ENCODE data around the gene RAPGEF6. TPM values are rescaled to one million over a fixed set of nuclear protein-coding genes. Genes with fewer than 3 reads are reported as not detected.

RAPGEF6 gene
- total RNA-seq, 1 donor from 2014 or later = 16.9 TPM

DNA sequence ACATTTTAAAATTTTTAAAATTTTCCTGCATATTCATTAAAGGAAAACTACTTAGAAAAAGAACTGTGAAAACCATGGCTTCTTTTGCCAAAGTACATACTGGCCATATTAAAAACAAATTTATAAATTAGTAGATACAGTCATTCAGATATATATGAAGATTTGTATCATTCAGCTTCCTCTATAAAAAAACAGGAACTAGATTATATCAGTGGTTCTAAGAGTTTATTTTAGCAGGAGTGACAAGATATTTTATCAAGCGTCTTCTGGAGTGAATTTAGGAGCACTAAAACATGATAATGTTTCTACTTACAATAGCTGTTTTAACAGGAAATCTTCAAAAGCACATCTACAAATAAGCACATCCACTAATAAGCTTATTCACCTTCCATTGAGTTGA lies 171.4 kb downstream of the RAPGEF6 start:
- Mint-ChIP-seq H3K4me1 (ENCODE audit: unreplicated experiment) (peaks cover 21% of the 10 kb centered on the region), H3K9me3 (ENCODE audit: unreplicated experiment) (no peaks in the 10 kb centered on the region), H3K36me3 (ENCODE audit: low read depth, unreplicated experiment) (peaks cover 4% of the 10 kb centered on the region), H3K27me3 (ENCODE audit: unreplicated experiment) (no peaks in the 10 kb centered on the region), H3K4me3 (ENCODE audit: unreplicated experiment) (no peak overlapping the region), H3K27ac (ENCODE audit: unreplicated experiment) (peak overlapping the region; percentile 61)
- DNase-seq (ENCODE audit: low spot score) = no peak
- TF ChIP-seq, protein P1, sequence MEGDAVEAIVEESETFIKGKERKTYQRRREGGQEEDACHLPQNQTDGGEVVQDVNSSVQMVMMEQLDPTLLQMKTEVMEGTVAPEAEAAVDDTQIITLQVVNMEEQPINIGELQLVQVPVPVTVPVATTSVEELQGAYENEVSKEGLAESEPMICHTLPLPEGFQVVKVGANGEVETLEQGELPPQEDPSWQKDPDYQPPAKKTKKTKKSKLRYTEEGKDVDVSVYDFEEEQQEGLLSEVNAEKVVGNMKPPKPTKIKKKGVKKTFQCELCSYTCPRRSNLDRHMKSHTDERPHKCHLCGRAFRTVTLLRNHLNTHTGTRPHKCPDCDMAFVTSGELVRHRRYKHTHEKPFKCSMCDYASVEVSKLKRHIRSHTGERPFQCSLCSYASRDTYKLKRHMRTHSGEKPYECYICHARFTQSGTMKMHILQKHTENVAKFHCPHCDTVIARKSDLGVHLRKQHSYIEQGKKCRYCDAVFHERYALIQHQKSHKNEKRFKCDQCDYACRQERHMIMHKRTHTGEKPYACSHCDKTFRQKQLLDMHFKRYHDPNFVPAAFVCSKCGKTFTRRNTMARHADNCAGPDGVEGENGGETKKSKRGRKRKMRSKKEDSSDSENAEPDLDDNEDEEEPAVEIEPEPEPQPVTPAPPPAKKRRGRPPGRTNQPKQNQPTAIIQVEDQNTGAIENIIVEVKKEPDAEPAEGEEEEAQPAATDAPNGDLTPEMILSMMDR (IDR thresholded peaks at IDR 0.05; ENCODE audit: unreplicated experiment) = no peak

DNA sequence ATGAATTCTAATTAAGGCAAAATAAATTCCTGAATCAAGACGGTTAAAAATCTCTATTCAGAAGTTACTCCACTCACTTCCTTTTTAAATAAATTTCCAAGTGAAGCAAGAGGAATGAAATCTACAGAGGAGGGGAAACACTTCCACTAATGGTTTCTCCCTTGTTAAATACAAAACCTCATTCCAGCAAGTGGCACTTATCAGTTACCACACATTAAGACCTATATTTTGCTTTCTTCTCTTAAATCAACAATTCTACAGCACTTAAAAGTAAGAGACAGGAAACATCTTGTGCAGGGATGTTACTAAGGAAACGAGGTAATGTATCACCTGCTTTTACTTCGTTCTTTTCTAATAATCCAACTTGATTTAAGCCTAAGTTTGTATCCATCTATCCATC lies 172.6 kb downstream of the RAPGEF6 start:
- TF ChIP-seq, protein P1 (IDR thresholded peaks at IDR 0.05; ENCODE audit: unreplicated experiment) = no peak
- peak overlapping the region; percentile 93 for H3K27ac Mint-ChIP-seq (ENCODE audit: unreplicated experiment)
- H3K27me3 Mint-ChIP-seq (ENCODE audit: unreplicated experiment) = no peaks in the 10 kb centered on the region
- no peak overlapping the region for H3K4me3 Mint-ChIP-seq (ENCODE audit: unreplicated experiment)
- no peak for DNase-seq (ENCODE audit: low spot score)
- no peaks in the 10 kb centered on the region for H3K9me3 Mint-ChIP-seq (ENCODE audit: unreplicated experiment)
- peaks cover 21% of the 10 kb centered on the region for H3K4me1 Mint-ChIP-seq (ENCODE audit: unreplicated experiment)
- peaks cover 4% of the 10 kb centered on the region for H3K36me3 Mint-ChIP-seq (ENCODE audit: low read depth, unreplicated experiment)

DNA sequence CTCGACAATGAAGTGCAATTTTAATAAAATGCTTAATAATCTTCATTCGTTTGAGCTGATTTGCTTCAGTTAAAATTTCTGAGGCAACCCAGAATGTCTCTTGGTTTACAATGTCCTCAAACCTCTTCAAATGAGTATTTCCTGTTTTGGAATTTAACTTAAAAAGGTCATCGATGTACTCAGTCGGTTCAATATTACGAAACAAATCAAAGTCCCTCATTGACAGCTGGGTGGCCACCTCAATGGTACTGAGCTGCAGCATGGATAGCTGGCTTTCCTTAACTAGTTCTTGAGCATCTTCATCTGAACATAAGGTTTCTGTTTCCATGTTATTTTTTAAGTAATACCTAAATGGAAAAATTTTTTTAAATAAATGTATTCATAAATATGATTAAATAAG lies 173.3 kb downstream of the RAPGEF6 start:
- Mint-ChIP-seq H3K9me3 (ENCODE audit: unreplicated experiment) (no peaks in the 10 kb centered on the region), H3K36me3 (ENCODE audit: low read depth, unreplicated experiment) (peaks cover 3% of the 10 kb centered on the region), H3K4me3 (ENCODE audit: unreplicated experiment) (no peak overlapping the region), H3K27me3 (ENCODE audit: unreplicated experiment) (no peaks in the 10 kb centered on the region), H3K27ac (ENCODE audit: unreplicated experiment) (no peak overlapping the region), H3K4me1 (ENCODE audit: unreplicated experiment) (peaks cover 21% of the 10 kb centered on the region)
- DNase-seq (ENCODE audit: low spot score) = no peak
- TF ChIP-seq, protein P1 (IDR thresholded peaks at IDR 0.05; ENCODE audit: unreplicated experiment) = no peak

DNA sequence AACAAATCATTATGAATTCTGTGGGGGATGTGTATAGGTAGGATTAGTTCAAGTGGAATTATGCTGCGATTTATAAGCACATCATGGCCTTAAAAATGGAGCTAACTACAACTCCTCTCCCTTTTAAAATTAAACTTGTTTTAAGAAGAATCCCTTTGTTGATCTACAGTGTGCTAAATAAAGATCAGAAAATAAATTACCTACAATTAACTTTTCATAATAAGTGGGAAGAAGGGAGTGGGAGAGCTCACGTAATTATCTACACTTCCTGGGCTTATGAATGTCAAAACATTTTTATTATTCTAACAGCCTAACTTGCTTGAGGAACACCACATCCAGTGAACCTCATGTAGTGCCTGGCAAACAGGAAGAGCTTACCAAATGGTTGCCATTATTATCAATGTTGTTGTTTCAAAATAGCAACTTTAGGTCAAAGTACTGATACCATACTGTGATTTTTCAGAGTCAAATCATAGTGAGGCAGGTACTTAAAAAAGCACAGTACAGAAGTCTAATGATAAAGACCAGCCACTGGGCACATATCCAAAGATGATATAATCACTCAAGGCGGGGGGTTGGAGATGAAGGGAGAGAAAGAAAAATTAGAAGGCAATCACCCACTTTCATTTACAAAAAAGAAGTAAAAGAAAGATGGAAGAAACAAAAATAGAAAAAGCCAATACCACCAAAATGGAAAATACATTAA lies 174.0 kb downstream of the RAPGEF6 start:
- Mint-ChIP-seq H3K36me3 (ENCODE audit: low read depth, unreplicated experiment) (no peaks in the 10 kb centered on the region), H3K27ac (ENCODE audit: unreplicated experiment) (peak overlapping the region; percentile 80), H3K9me3 (ENCODE audit: unreplicated experiment) (no peaks in the 10 kb centered on the region), H3K4me3 (ENCODE audit: unreplicated experiment) (no peak overlapping the region), H3K27me3 (ENCODE audit: unreplicated experiment) (no peaks in the 10 kb centered on the region), H3K4me1 (ENCODE audit: unreplicated experiment) (peaks cover 21% of the 10 kb centered on the region)
- TF ChIP-seq, protein P1 (IDR thresholded peaks at IDR 0.05; ENCODE audit: unreplicated experiment) = no peak
- DNase-seq (ENCODE audit: low spot score) = no peak

DNA sequence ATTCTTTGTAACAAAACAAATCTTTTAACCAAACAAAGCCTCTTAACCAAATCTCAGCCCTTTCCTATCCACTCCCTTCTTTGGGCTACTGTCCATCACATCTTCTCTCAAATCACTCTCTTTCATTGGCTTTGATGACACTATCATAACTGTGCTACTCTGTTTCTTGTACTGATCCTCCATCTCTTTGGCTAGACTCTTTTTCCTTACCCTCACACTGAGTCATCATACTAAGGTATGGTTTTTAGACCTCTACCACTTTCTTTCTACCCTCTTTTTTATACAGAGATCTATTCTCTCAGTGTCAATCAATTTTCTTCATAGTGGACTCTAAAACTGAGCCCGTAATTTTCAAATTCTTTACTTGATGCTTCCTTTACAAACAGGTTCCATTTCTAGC lies 174.9 kb downstream of the RAPGEF6 start:
- TF ChIP-seq, protein P1 (IDR thresholded peaks at IDR 0.05; ENCODE audit: unreplicated experiment) = no peak
- Mint-ChIP-seq H3K27me3 (ENCODE audit: unreplicated experiment) (no peaks in the 10 kb centered on the region), H3K4me3 (ENCODE audit: unreplicated experiment) (no peak overlapping the region), H3K27ac (ENCODE audit: unreplicated experiment) (no peak overlapping the region), H3K9me3 (ENCODE audit: unreplicated experiment) (no peaks in the 10 kb centered on the region), H3K4me1 (ENCODE audit: unreplicated experiment) (peaks cover 21% of the 10 kb centered on the region), H3K36me3 (ENCODE audit: low read depth, unreplicated experiment) (no peaks in the 10 kb centered on the region)
- no peak for DNase-seq (ENCODE audit: low spot score)

Measured in endothelial cell (in vitro differentiated cells).